Liver (tissue), 9 donors: ENCODE results near the gene TLE1. TPM values are rescaled to one million over a fixed set of nuclear protein-coding genes. Genes with fewer than 3 reads are reported as not detected.

Source experiments
- DNase-seq: peaks from one replicate; pipeline ENCODE4 v3.0.0-alpha.2; 2017; ENCODE audit warnings: low spot score
- H3K27ac ChIP-seq, 2 donors: one replicate each; pipeline ENCODE4 v1.7.0; 2013; ENCODE audit warnings: inconsistent platforms in 2 of 2, low read length in 2 of 2, control low read depth in 1 of 2, low read depth in 1 of 2, mild to moderate bottlenecking in 1 of 2
- H3K27me3 ChIP-seq, 4 donors: one replicate each; pipeline versions ENCODE4 v1.6.1 to v1.7.0; 2013; ENCODE audit warnings: low read length in 3 of 4, inconsistent platforms in 1 of 4, mild to moderate bottlenecking in 1 of 4, moderate library complexity in 1 of 4; ENCODE audit not compliant: control insufficient read depth in 4 of 4, insufficient read depth in 4 of 4
- H3K36me3 ChIP-seq, 4 donors: one replicate each; pipeline versions ENCODE4 v1.6.1 to v1.7.0; 2013; ENCODE audit warnings: low read length in 3 of 4, mild to moderate bottlenecking in 3 of 4, low read depth in 1 of 4, moderate library complexity in 1 of 4; ENCODE audit not compliant: control insufficient read depth in 4 of 4, insufficient read depth in 3 of 4
- H3K4me1 ChIP-seq, 4 donors: one replicate each; pipeline versions ENCODE4 v1.6.1 to v1.7.0; 2013; ENCODE audit warnings: low read length in 3 of 4, mild to moderate bottlenecking in 3 of 4, moderate library complexity in 1 of 4; ENCODE audit not compliant: control insufficient read depth in 4 of 4, insufficient read depth in 4 of 4
- H3K4me3 ChIP-seq, 3 donors: one replicate each; pipeline versions ENCODE4 v1.6.1 to v1.7.0; 2013; ENCODE audit warnings: low read length in 3 of 3, control low read depth in 1 of 3, low read depth in 1 of 3, mild to moderate bottlenecking in 1 of 3
- H3K9ac ChIP-seq, 2 donors: one replicate each; pipeline ENCODE4 v1.7.0; 2013; ENCODE audit warnings: low read length in 2 of 2, mild to moderate bottlenecking in 2 of 2, moderate library complexity in 2 of 2, control low read depth in 1 of 2, low read depth in 1 of 2
- H3K9me3 ChIP-seq, 4 donors: one replicate each; pipeline versions ENCODE4 v1.6.1 to v1.7.0; 2013; ENCODE audit warnings: low read length in 3 of 4; ENCODE audit not compliant: control insufficient read depth in 4 of 4
- ATF3 ChIP-seq: IDR thresholded peaks from 2 replicates; pipeline ENCODE4 v1.6.1; 2016; ENCODE audit warnings: antibody characterized with exemption
- CTCF ChIP-seq: fragments of 150-350 bp; IDR thresholded peaks from 2 replicates; pipeline ENCODE4 v1.5.1; 2017; ENCODE audit warnings: improper control_type of control experiment, low read depth, low read length; ENCODE audit not compliant: missing input control
- EGR1 ChIP-seq, 2 donors: IDR thresholded peaks; 2 replicates each; pipeline ENCODE4 v1.6.1; 2016 to 2018; ENCODE audit warnings: antibody characterized with exemption in 2 of 2, low read depth in 2 of 2
- FOXA1 ChIP-seq: IDR thresholded peaks from 2 replicates; pipeline ENCODE4 v1.6.1; 2016; ENCODE audit warnings: antibody characterized with exemption
- GABPA ChIP-seq, 2 donors: IDR thresholded peaks in 1 of 2; conservative IDR thresholded peaks in 1 of 2; 2 replicates each; pipeline ENCODE4 v1.6.1; 2016; ENCODE audit warnings: antibody characterized with exemption in 2 of 2, mild to moderate bottlenecking in 1 of 2, moderate library complexity in 1 of 2
- HNF4A ChIP-seq, 2 donors: conservative IDR thresholded peaks; 2 replicates each; pipeline ENCODE4 v1.6.1; 2016; ENCODE audit warnings: antibody characterized with exemption in 2 of 2, mild to moderate bottlenecking in 2 of 2
- HNF4G ChIP-seq: IDR thresholded peaks from 2 replicates; pipeline ENCODE4 v1.6.1; 2016; ENCODE audit warnings: antibody characterized with exemption
- JUND ChIP-seq, 2 donors: IDR thresholded peaks; 2 replicates each; pipeline ENCODE4 v1.6.1; 2016; ENCODE audit warnings: antibody characterized with exemption in 2 of 2
- MAX ChIP-seq: IDR thresholded peaks from 2 replicates; pipeline ENCODE4 v1.6.1; 2016; ENCODE audit warnings: antibody characterized with exemption
- NR2F2 ChIP-seq: IDR thresholded peaks from 2 replicates; pipeline ENCODE4 v1.6.1; 2016; ENCODE audit warnings: antibody characterized with exemption
- RAD21 ChIP-seq, 2 donors: IDR thresholded peaks; 2 replicates each; pipeline ENCODE4 v1.6.1; 2016; ENCODE audit warnings: antibody characterized with exemption in 2 of 2, mild to moderate bottlenecking in 2 of 2
- RXRA ChIP-seq, 2 donors: IDR thresholded peaks; 2 replicates each; pipeline ENCODE4 v1.6.1; 2017 to 2018; ENCODE audit warnings: antibody characterized with exemption in 2 of 2, mild to moderate bottlenecking in 1 of 2
- SP1 ChIP-seq: IDR thresholded peaks from 2 replicates; pipeline ENCODE4 v1.6.1; 2018; ENCODE audit warnings: antibody characterized with exemption, mild to moderate bottlenecking
- TAF1 ChIP-seq: conservative IDR thresholded peaks from 2 replicates; pipeline ENCODE4 v1.6.1; 2016; ENCODE audit warnings: antibody characterized with exemption, mild to moderate bottlenecking
- YY1 ChIP-seq: IDR thresholded peaks from 2 replicates; pipeline ENCODE4 v1.6.1; 2016; ENCODE audit warnings: antibody characterized with exemption, mild to moderate bottlenecking
- ZBTB33 ChIP-seq: IDR thresholded peaks from 2 replicates; pipeline ENCODE4 v1.6.1; 2016; ENCODE audit warnings: antibody characterized with exemption
- WGBS: extraction: QIAGEN DNeasy Blood & Tissue Kit; methylation state at CpG from one replicate; pipeline ENCODE4 v1.1.7; 2013; 5-methylcytosine and 5-hydroxymethylcytosine counted together
- polyA plus RNA-seq, 2 donors: library from polyadenylated mRNA; stranded (reverse) in 1 of 2; unstranded in 1 of 2; fragments of 200-250 nt in 1 of 2; fragments of >200 nt in 1 of 2; fragmentation: Nextera tagmentation in 1 of 2; extraction: Ambion mirVana in 1 of 2; gene quantifications; one replicate each; pipeline versions ENCODE4 v1.2.1 to v1.2.3, GENCODE V29; 2013 to 2015
- total RNA-seq, 2 donors: library from RNA; depleted of rRNA; stranded (reverse); fragments of >200 nt; gene quantifications; one replicate each; pipeline ENCODE4 v1.2.3, GENCODE V29; 2014
- TF ChIP-seq, protein P1 (sequence below): IDR thresholded peaks from 2 replicates; pipeline ENCODE4 v1.6.1; 2016; ENCODE audit warnings: antibody characterized with exemption, mild to moderate bottlenecking
- donor health status: healthy.
- donor health status: healthy.
- donor health status: healthy.
- donor health status: healthy.
- donor health status: healthy.

The TLE1 gene
- total and polyA plus RNA-seq, 4 donors, result 25.2 to 45.4 (median 25.7) TPM

DNA sequence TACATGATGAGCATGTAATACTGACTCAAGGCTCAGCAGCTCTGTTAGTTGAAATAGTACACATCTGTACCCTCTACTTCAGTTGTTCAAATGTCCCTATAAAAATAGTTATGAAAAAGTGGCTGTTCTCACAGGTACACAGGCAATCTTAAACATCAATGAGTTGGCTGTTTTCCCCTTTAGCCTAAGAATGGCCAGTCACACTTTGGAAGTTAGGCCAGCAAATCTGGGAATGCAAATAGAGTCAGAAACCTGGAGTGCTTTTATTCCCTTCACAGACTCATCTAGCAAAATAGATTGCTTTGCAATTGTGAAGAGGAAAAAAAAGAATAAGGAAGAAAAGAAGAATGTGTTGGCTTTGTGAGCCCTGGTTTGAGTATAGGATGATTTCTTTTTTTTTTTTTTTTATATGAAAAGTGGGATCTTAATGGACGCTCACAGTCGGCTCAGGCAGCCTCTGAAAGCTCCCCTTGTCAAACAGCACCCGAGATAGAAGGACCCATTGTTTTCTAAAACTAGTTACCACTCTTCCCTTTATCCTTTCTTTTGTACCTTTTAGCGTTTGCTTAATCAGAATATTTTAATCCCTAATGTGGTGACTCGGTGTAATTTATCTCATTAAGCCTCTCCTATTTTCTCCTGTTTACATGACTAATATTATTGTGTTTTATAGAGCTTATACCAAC is 27.9 kb upstream of the TLE1 start:
- Histone ChIP-seq H3K9me3 (no peaks in the 10 kb centered on the region), H3K9ac (no peak overlapping the region), H3K4me1 (peaks cover 0 to 20% (median 13%) of the 10 kb centered on the region in 4 donors), H3K4me3 (no peak overlapping the region), H3K27me3 (no peaks in the 10 kb centered on the region), H3K36me3 (no peaks in the 10 kb centered on the region), H3K27ac (no peak overlapping the region)
- no peak for DNase-seq
- TF ChIP-seq JUND (IDR thresholded peaks at IDR 0.05) (no peak), GABPA (IDR thresholded peaks at IDR 0.05 in 1 of 2, conservative IDR thresholded peaks at IDR 0.05 in 1 of 2) (no peak), RAD21 (IDR thresholded peaks at IDR 0.05) (no peak), ZBTB33 (no peak), HNF4A (conservative IDR thresholded peaks at IDR 0.05) (no peak), EGR1 (IDR thresholded peaks at IDR 0.05; ENCODE audit: low read depth in 2 of 2) (no peak), FOXA1 (no peak), SP1 (no peak), RXRA (IDR thresholded peaks at IDR 0.05) (no peak)
- 85% methylated on average over 5 of the region's 5 CpGs for WGBS

- H3K27ac ChIP-seq, result no peak overlapping the region
- 99% methylated on average over 6 of the region's 6 CpGs for WGBS
Observed at GRCh38 chr9:81716409-81716808, 27.1 kb upstream of the TLE1 start.

DNA sequence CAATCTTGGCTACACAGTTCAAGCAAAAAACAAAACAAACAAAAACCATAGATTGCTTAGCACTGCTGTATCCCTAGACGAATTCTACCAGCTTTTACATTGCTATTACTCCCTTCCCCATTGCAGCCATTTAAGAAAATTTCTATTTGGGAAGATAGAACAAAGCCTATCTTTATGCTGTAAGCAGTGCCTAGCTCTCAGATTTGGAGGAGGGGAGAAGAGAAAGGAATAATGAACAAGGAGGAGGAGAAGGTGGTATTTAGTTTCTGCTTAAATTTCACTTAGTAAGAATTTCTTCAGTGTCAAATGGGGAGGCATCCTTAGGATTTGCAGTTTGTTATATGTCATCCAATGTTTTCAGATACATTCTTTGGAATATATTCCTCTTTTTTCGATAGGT is 16.2 kb upstream of the TLE1 start:
- Histone ChIP-seq H3K27ac (no peak overlapping the region), H3K27me3 (no peaks in the 10 kb centered on the region), H3K9me3 (no peaks in the 10 kb centered on the region), H3K9ac (no peak overlapping the region), H3K4me1 (no peaks in the 10 kb centered on the region), H3K36me3 (no peaks in the 10 kb centered on the region), H3K4me3 (no peak overlapping the region)
- WGBS, result 69% methylated on average over 2 of the region's 2 CpGs
- no peak for DNase-seq
- TF ChIP-seq ATF3 (no peak), MAX (no peak), ZBTB33 (no peak), TAF1 (no peak), EGR1 (IDR thresholded peaks at IDR 0.05; ENCODE audit: low read depth in 2 of 2) (no peak), NR2F2 (no peak), CTCF (no peak), GABPA (IDR thresholded peaks at IDR 0.05 in 1 of 2, conservative IDR thresholded peaks at IDR 0.05 in 1 of 2) (no peak), HNF4A (conservative IDR thresholded peaks at IDR 0.05) (no peak), JUND (IDR thresholded peaks at IDR 0.05) (no peak), HNF4G (no peak), FOXA1 (no peak), RAD21 (IDR thresholded peaks at IDR 0.05) (no peak), RXRA (IDR thresholded peaks at IDR 0.05) (no peak)
- TF ChIP-seq, protein P1, sequence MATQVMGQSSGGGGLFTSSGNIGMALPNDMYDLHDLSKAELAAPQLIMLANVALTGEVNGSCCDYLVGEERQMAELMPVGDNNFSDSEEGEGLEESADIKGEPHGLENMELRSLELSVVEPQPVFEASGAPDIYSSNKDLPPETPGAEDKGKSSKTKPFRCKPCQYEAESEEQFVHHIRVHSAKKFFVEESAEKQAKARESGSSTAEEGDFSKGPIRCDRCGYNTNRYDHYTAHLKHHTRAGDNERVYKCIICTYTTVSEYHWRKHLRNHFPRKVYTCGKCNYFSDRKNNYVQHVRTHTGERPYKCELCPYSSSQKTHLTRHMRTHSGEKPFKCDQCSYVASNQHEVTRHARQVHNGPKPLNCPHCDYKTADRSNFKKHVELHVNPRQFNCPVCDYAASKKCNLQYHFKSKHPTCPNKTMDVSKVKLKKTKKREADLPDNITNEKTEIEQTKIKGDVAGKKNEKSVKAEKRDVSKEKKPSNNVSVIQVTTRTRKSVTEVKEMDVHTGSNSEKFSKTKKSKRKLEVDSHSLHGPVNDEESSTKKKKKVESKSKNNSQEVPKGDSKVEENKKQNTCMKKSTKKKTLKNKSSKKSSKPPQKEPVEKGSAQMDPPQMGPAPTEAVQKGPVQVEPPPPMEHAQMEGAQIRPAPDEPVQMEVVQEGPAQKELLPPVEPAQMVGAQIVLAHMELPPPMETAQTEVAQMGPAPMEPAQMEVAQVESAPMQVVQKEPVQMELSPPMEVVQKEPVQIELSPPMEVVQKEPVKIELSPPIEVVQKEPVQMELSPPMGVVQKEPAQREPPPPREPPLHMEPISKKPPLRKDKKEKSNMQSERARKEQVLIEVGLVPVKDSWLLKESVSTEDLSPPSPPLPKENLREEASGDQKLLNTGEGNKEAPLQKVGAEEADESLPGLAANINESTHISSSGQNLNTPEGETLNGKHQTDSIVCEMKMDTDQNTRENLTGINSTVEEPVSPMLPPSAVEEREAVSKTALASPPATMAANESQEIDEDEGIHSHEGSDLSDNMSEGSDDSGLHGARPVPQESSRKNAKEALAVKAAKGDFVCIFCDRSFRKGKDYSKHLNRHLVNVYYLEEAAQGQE, result no peak

More at GRCh38 chr9:81716409-81716808, 27.1 kb upstream of the TLE1 start:
- no peaks in the 10 kb centered on the region for H3K36me3 ChIP-seq
- peaks cover 0 to 15% (median 10%) of the 10 kb centered on the region in 4 donors for H3K4me1 ChIP-seq
- no peak for TF ChIP-seq HNF4A (conservative IDR thresholded peaks at IDR 0.05)
- TF ChIP-seq EGR1 (IDR thresholded peaks at IDR 0.05; ENCODE audit: low read depth in 2 of 2), result no peak
- TF ChIP-seq TAF1, result no peak
- no peak for TF ChIP-seq YY1
- no peak overlapping the region for H3K9ac ChIP-seq
- no peak for DNase-seq
- H3K27me3 ChIP-seq, result no peaks in the 10 kb centered on the region
- no peak overlapping the region for H3K4me3 ChIP-seq
- no peaks in the 10 kb centered on the region for H3K9me3 ChIP-seq
